Left lung (tissue), 10 donors: ENCODE results near the gene ZNF33A. TPM values are rescaled to one million over a fixed set of nuclear protein-coding genes. Genes with fewer than 3 reads are reported as not detected.
"Not testable (repeated sequence)": the region's sequence is repeated elsewhere in the genome, so short reads cannot be mapped to it uniquely, and the experiment has no call there.

Source experiments
- ATAC-seq: fragments of 200-7000 bp; cut with Tn5 transposase; one replicate; pipeline ENCODE4 v1.9.1; 2020; ENCODE audit warnings: moderate library complexity
- DNase-seq, 4 donors: peaks; one replicate each; pipeline ENCODE4 v3.0.0-alpha.2; 2013 to 2020
- H3K27ac ChIP-seq, 2 donors: fragments of 200-600 bp; sonication (generic) in 1 of 2; one replicate each; pipeline versions ENCODE4 v1.5.0 to v1.8.0; 2020 to 2021
- H3K27me3 ChIP-seq, 2 donors: fragments of 200-600 bp; sonication (generic) in 1 of 2; one replicate each; pipeline versions ENCODE4 v1.5.0 to v1.8.0; 2020 to 2021
- H3K36me3 ChIP-seq, 2 donors: fragments of 200-600 bp; sonication (generic) in 1 of 2; one replicate each; pipeline versions ENCODE4 v1.5.0 to v1.8.0; 2020 to 2021
- H3K4me1 ChIP-seq, 2 donors: fragments of 200-600 bp; one replicate each; pipeline ENCODE4 v1.8.0; 2021
- H3K4me3 ChIP-seq, 2 donors: fragments of 200-600 bp; sonication (generic) in 1 of 2; one replicate each; pipeline versions ENCODE4 v1.5.0 to v1.8.0; 2020 to 2021; ENCODE audit warnings: mild to moderate bottlenecking in 1 of 2
- H3K9me3 ChIP-seq, 2 donors: fragments of 200-600 bp; sonication (generic) in 1 of 2; one replicate each; pipeline versions ENCODE4 v1.5.0 to v1.8.0; 2020 to 2021
- CTCF ChIP-seq, 2 donors: fragments of 200-600 bp; sonication (generic) in 1 of 2; IDR thresholded peaks; one replicate each; pipeline versions ENCODE4 v1.5.0 to v1.8.0; 2021; ENCODE audit warnings: antibody characterized with exemption in 2 of 2
- intact Hi-C, 2 donors: fragments of 100-400 bp; cut with DNase I; formaldehyde crosslinking; loops; one replicate each; pipeline versions ENCODE4 v1.11.2 to v1.14.2; 2022
- polyA plus RNA-seq, 6 donors: library from polyadenylated mRNA; unstranded; fragments of 120-200 nt; gene quantifications; one replicate each; pipeline ENCODE4 v1.2.1, GENCODE V29; 2013; ENCODE audit not compliant: insufficient read length in 6 of 6
- total RNA-seq, 2 donors: library from RNA; stranded (reverse); fragmentation: NEBNext Ultra II Directional; extraction: Animal tissue kit (Norgen Biotek cat#: 25700); gene quantifications; one replicate each; pipeline ENCODE4 v1.2.1, GENCODE V29; 2021
- donor health status: DM: no; HTN: yes; CAD: no.
- donor health status: DM: no; HTN: no; CAD: no.

The ZNF33A gene
- total and polyA plus RNA-seq, 8 donors: 25.8 to 43.1 (median 39.4) TPM

- TF ChIP-seq CTCF (IDR thresholded peaks at IDR 0.05): peak; percentile 83 to 96
- intact Hi-C loops: no loop called here
- Histone ChIP-seq H3K27me3 (no peaks in the 10 kb centered on the region), H3K4me1 (peaks cover 0 to 17% of the 10 kb centered on the region in 2 donors), H3K27ac (peak within 1 kb of the TSS; percentile 94 to 98), H3K36me3 (no peaks in the 10 kb centered on the region), H3K9me3 (no peaks in the 10 kb centered on the region), H3K4me3 (peak within 1 kb of the TSS; percentile 63 to 69)
- DNase-seq: peak; percentile 97 to 99 (median 98)
- ATAC-seq: peak; percentile 98
Measured at GRCh38 chr10:37976091-37976879, 34.2 kb upstream of the ZNF33A start, which contains the start of gene ZNF25. Gene ZNF25 (minus strand): TSS chr10:37976647. CDS start chr10:37971722, 4,925 bp downstream.

- Histone ChIP-seq H3K27ac (peak overlapping the region; percentile 94 to 98), H3K36me3 (no peaks in the 10 kb centered on the region), H3K4me3 (peak overlapping the region; percentile 28 to 63), H3K9me3 (no peaks in the 10 kb centered on the region), H3K27me3 (no peaks in the 10 kb centered on the region), H3K4me1 (peaks cover 0 to 17% of the 10 kb centered on the region in 2 donors)
- ATAC-seq (no peak), DNase-seq (no peak)
- intact Hi-C loops: no loop called here
- TF ChIP-seq CTCF (IDR thresholded peaks at IDR 0.05): peak in 1 of 2 donors; percentile 45
Measured at GRCh38 chr10:37976880-37977203, 33.6 kb upstream of the ZNF33A start.

GRCh38 chr10:37991655-37992054, 18.8 kb upstream of the ZNF33A start:
- Histone ChIP-seq H3K36me3 (no peaks in the 10 kb centered on the region), H3K9me3 (no peaks in the 10 kb centered on the region), H3K27ac (no peak overlapping the region), H3K27me3 (no peaks in the 10 kb centered on the region), H3K4me3 (no peak overlapping the region), H3K4me1 (no peaks in the 10 kb centered on the region)
- ATAC-seq: no peak
- intact Hi-C loops: no loop called here
- TF ChIP-seq CTCF (IDR thresholded peaks at IDR 0.05): no peak
- no peak for DNase-seq

GRCh38 chr10:37992083-37992482, 18.4 kb upstream of the ZNF33A start:
- intact Hi-C loops: no loop called here
- ATAC-seq (no peak), DNase-seq (no peak)
- H3K27ac ChIP-seq: no peak overlapping the region
- H3K4me3 ChIP-seq: no peak overlapping the region
- no peak for TF ChIP-seq CTCF (IDR thresholded peaks at IDR 0.05)
- H3K4me1 ChIP-seq: no peaks in the 10 kb centered on the region
- H3K9me3 ChIP-seq: no peaks in the 10 kb centered on the region
- no peaks in the 10 kb centered on the region for H3K36me3 ChIP-seq
- H3K27me3 ChIP-seq: no peaks in the 10 kb centered on the region

- H3K27ac ChIP-seq, DNase-seq, ATAC-seq, H3K27me3 ChIP-seq, intact Hi-C loops, H3K4me1 ChIP-seq, H3K36me3 ChIP-seq, H3K9me3 ChIP-seq, H3K4me3 ChIP-seq: not testable (repeated sequence)
Measured at GRCh38 chr10:37998920-37999319, 11.6 kb upstream of the ZNF33A start.

- intact Hi-C loops, H3K36me3 ChIP-seq, H3K4me3 ChIP-seq, H3K27ac ChIP-seq, ATAC-seq, H3K9me3 ChIP-seq, H3K27me3 ChIP-seq, DNase-seq, H3K4me1 ChIP-seq: not testable (repeated sequence)
Measured at GRCh38 chr10:38000474-38000873, 10.0 kb upstream of the ZNF33A start.
